HG03378 (cell line): Measurements from ENCODE around the gene DIS3L2.
"Not testable (repeated sequence)": the region's sequence is repeated elsewhere in the genome, so short reads cannot be mapped to it uniquely, and the experiment has no call there.

ENCODE experiments used
- ATAC-seq: cut with Tn5 transposase; IDR thresholded peaks from one replicate; pipeline ENCODE4 v1.9.1; 2021; ENCODE audit warnings: mild to moderate bottlenecking, moderate library complexity; ENCODE audit not compliant: unreplicated experiment

The DIS3L2 gene

GRCh38 chr2:232113821-232114220 lies 152.3 kb downstream of the DIS3L2 start:
- ATAC-seq: no peak

- not testable (repeated sequence) for ATAC-seq
Measured at GRCh38 chr2:232115728-232116361, 154.3 kb downstream of the DIS3L2 start.

GRCh38 chr2:232116852-232117251 lies 155.3 kb downstream of the DIS3L2 start:
- ATAC-seq: no peak

GRCh38 chr2:232117413-232117812 lies 155.9 kb downstream of the DIS3L2 start:
- no peak for ATAC-seq

GRCh38 chr2:232120911-232121310 lies 159.4 kb downstream of the DIS3L2 start:
- ATAC-seq: no peak

GRCh38 chr2:232124309-232124708 lies 162.8 kb downstream of the DIS3L2 start:
- no peak for ATAC-seq

GRCh38 chr2:232126301-232127099 lies 165.0 kb downstream of the DIS3L2 start:
- ATAC-seq: no peak

GRCh38 chr2:232129483-232129882 lies 168.0 kb downstream of the DIS3L2 start:
- ATAC-seq: no peak

- no peak for ATAC-seq
Measured at GRCh38 chr2:232132181-232132580, 170.7 kb downstream of the DIS3L2 start.

- ATAC-seq: no peak
Measured at GRCh38 chr2:232133078-232133477, 171.6 kb downstream of the DIS3L2 start.

GRCh38 chr2:232134939-232135338 lies 173.4 kb downstream of the DIS3L2 start:
- ATAC-seq: no peak

- ATAC-seq: no peak
Measured at GRCh38 chr2:232137356-232138147, 176.0 kb downstream of the DIS3L2 start.

- ATAC-seq: no peak
Measured at GRCh38 chr2:232138441-232138840, 176.9 kb downstream of the DIS3L2 start.

- ATAC-seq: no peak
Measured at GRCh38 chr2:232139171-232139594, 177.7 kb downstream of the DIS3L2 start.

- ATAC-seq: no peak
Measured at GRCh38 chr2:232139786-232140562, 178.5 kb downstream of the DIS3L2 start.

- ATAC-seq: no peak
Measured at GRCh38 chr2:232141591-232141990, 180.1 kb downstream of the DIS3L2 start.

- no peak for ATAC-seq
Measured at GRCh38 chr2:232142049-232142448, 180.5 kb downstream of the DIS3L2 start.

- no peak for ATAC-seq
Measured at GRCh38 chr2:232142502-232142901, 181.0 kb downstream of the DIS3L2 start.

GRCh38 chr2:232146294-232146693 lies 184.8 kb downstream of the DIS3L2 start:
- no peak for ATAC-seq

GRCh38 chr2:232147440-232148077 lies 186.0 kb downstream of the DIS3L2 start:
- ATAC-seq: no peak
